Cerebellar cortex (tissue), 1 donor: ENCODE data around the gene ARHGAP1.
"Not testable (repeated sequence)": the region's sequence is repeated elsewhere in the genome, so short reads cannot be mapped to it uniquely, and the experiment has no call there.

Source experiments
- DNase-seq: peaks from one replicate; pipeline ENCODE4 v3.0.0-alpha.2; 2015; ENCODE audit warnings: low spot score

ARHGAP1 gene

DNA sequence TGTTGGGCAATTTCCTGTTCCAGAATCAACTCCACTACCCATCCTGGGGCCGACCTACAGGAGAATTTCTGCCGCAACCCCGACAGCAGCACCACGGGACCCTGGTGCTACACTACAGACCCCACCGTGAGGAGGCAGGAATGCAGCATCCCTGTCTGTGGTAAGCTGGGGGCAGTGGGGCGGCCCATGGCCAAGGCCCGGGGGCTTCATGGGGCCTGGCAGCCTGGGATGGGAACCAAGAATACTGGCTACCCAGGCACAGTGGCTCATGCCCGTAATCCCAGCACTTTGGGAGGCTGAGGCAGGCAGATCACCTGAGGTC, 22.9 kb upstream of the ARHGAP1 start:
- DNase-seq, result no peak

DNA sequence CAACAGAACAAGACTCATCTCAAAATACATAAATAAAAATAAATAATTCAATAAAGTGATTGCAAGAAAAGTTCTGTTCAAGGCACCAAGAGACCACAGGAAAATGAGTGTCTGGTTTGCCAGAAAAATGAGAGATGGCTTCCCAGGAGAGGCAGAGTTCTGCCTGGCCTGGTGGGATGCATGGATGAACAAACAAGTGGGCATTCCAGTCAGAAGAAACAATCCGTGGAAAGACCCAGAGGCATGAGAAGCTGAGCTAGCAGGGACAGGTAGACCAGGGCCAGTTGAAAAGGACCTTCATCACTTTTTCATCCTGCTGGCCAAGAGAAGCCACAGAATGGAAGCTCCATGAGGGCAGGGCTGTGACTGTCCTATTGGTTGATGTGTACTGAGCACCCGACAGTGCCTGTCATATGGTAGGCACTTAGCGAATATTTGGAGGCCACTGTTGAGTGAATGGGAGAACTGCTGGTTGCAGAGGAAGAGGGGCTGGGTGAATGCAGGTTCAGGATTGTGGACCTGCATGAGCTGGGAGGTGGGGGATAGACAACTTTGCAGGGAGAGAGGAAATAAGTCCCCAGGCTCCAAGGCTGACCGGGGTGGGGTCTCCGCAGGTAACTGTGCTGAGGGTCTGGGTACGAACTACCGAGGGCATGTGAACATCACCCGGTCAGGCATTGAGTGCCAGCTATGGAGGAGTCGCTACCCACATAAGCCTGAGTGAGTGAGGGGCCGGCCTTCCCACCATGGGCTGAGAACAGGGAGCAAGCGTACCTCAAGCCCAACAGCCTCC, 22.3 kb upstream of the ARHGAP1 start:
- no peak for DNase-seq

DNA sequence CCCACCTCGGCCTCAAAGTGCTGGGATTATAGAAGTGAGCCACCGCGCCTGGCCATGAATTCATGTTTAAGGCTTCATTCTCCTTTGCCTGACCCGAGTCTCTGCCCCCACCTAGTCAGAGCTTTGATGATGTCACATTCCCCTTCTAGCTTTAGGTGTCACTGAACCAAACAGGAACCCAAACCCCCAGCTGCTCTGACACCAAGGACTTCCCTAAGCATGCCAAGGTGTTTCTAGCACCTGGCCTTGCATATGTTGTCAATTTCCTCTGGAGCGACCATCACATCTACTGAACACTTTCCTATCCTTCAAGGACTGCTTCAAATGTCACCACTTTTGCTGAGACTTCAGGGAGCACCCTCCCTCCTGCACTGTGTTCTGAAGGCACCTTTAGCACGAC, 20.9 kb upstream of the ARHGAP1 start:
- DNase-seq, result no peak

DNA sequence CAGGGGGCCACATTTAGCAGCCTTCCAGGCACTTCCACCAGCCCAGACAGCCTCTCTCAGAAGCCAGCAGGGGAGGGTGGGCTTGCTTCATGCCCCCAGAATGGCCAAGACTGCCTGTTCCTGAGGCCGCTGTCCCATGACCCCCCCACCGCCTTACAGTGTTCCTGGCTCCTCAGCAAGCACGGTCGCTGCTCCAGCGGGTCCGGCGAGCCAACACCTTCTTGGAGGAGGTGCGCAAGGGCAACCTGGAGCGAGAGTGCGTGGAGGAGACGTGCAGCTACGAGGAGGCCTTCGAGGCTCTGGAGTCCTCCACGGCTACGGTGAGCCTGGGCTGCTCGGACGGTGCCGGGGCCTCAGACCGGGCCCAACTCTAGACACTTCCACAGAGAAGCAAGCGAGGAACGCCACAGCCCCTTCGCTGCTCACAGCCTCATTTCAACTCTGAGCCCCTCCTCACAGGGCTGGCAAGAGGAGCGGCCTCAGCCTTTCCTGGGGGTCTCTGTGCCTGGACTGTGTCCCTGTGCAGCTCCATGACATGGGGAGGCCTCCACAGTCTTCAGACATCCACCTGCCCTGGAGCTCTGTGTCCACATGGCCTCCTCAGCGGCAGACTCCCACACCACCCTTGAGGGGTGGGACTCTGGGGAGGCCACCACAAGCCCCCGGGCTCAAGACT, 19.3 kb upstream of the ARHGAP1 start:
- DNase-seq, result no peak

DNA sequence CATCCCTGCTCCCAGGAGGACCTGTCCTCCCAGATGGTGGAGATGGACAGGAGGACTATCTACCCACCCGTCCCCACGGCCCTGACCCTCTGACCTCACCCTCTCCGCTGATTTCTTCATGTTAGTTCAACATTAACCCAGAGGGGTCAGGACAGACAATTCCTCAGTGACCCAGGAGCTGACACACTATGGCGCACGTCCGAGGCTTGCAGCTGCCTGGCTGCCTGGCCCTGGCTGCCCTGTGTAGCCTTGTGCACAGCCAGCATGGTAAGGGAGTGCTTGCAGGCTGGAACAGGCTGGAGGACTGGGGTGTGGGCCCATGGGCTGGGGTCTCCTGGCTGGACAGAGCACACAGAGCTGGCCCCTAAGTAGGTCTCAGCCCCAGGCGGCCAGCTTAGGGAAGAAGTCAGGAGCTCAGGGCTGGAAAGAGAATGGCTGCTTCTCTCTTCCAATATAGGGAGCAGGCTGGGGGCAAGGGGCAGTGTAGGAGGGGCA, 18.7 kb upstream of the ARHGAP1 start, which contains the start of gene F2:
Gene F2, plus strand, starts transcription at position 166 of the 495 bp plus-strand sequence. Its CDS starts 23 bp downstream, at position 189.
- DNase-seq, result no peak

DNA sequence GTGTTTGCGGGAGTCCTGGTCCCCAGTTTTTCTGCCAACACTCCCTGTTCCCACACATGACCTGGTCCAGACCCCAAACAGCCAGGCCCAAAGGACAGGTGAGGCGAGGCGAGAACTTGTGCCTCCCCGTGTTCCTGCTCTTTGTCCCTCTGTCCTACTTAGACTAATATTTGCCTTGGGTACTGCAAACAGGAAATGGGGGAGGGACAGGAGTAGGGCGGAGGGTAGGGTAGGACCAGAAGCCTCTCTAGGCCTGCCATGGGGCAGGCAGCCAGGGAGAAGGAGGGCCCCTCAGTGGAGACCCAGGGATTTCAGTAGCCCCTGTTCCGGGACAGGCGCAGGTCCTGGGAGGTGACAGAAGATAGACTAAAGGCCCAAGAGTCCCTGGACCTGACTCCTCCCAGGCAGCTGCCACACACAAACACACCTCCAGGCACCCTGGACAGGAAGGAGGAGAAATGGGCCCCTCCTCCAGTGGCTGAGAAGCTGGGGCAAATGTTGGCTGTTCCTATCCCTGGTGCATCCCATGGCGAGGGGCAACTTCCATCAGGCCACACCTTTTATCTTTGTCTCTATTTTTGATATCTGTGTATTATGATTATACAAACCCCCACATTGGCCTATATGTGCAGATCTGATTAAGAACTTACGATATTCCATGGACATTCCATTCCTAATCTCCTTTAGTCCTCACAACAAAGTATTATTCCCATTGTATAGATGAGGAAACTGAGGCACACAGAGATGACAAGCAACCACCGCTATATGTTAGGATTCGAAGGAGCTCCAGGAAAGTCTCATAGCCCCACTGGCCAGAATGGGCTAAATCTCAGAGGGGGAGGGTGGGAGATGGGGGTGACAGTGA, 18.0 kb upstream of the ARHGAP1 start:
- no peak for DNase-seq

DNA sequence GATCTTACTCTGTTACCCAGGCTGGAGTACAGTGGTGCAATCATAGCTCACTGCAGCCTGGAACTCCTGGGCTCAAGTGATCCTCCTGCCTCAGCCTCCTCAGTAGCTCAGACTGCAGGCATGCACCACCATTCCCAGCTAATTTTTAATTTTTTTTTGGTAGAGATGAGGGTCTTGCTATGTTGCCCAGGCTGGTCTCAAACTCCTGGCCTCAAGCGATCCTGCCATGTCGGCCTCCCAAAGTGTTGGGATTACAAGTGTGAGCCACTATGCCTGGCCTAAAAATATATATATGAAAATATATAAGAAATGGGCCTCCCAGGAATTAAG, 17.4 kb upstream of the ARHGAP1 start:
- DNase-seq, result not testable (repeated sequence)

DNA sequence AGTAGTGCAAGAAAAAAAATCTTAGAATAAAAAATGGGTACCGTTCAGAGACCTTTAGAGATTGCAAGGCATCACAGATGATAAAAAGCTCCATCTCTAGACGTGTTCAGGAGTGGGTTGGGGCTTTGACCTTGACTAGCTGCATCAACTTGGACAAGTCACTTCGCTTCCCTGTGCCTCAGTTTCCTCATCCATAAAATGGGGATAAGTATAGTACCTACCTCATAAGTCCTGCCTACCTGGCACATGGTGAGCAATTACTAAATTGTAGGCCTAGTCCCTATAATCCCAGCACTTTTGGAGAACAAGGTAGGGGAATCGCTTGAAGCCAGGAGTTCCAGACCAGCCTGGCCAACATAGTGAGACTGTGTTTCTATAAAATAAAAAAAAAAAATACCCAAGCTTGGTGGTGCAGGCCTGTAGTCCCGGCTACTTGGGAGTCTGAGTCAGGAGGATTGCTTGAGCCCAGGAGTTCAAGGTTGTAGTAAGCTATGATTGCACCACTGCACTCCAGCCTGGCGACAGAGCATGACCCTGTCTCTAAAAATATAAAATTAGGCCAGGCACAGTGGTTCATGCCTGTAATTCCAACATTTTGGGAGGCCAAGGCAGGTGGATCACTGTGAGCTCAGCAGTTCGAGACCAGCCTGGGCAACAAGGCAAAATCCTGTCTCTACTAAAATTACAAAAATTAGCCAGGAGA, 12.6 kb upstream of the ARHGAP1 start:
- DNase-seq, result no peak

DNA sequence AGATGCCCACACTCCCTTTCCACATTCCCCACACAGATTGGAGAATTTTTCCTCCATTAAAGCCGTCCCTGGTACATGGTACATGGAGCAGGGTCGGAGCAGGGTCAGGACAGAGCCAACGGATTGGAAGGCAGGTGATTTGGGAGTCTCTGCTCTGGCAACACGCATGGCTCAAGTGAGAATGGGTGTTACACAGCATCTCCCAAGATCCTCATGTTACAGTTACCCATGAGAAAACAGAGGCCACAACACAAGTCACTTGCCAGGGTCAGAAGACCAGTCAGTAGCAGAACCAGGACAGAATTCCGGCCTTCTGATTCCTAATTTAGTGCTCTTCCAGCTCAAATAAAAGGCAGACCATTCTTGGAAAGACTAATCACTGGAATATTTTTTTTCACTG, 10.9 kb upstream of the ARHGAP1 start:
- no peak for DNase-seq

DNA sequence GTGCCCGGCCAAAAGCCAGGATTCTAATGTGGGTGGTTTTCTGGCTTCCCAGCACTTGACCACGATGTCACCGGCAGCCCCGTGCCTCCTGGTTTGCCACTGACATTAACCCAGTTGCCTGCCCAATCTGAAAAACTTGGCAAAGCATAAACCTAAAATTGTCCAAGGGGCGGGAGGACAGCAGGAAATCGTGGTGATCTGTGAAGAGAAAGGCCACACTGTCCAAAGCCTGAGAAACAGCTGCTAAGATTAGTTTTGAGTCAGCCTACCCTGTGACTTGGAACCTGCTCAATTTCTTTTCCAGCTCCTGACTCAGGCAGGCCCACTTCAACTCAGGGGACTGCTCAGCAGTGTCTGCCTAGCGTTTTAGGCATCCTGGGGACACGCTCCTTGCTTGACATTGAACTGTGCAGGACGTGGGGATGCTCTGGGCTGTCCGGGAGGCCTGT, 10.4 kb upstream of the ARHGAP1 start:
- peak; percentile 16 for DNase-seq

DNA sequence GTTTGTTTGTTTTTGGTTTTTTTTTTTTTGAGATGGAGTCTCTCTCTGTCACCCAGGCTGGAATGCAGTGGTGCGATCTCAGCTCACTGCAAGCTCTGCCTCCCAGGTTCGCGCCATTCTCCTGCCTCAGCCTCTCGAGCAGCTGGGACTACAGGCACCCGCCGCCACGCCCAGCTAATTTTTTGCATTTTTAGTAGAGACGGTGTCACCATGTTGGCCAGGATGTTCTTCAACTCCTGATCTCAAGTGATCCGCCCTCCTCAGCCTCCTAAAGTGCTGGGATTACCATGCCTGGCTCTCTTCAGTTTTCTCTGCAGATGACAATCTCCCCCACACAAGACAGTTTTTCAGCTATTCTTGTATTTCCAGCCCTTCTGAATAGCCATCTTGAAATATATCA, 8.9 kb upstream of the ARHGAP1 start:
- DNase-seq, result not testable (repeated sequence)

DNA sequence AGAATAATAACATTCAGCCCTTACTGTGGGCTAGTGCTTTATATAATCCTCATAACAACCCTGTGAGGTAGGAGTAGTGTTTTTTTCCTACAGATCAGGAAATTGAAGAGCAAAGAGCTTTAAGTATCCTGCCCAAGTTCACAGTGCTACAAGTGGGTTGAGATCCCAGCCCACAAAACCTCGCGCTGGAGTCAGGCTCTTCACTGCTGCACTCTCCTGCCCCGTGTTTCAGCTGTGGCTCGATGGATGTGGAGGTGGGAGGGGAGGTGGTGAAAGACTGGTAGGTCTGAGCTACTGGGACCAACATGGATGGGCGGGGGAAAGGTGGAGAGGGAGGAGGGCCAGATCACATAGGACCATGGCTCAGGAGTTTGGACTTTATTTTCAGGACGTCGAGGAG, 6.5 kb upstream of the ARHGAP1 start:
- no peak for DNase-seq

DNA sequence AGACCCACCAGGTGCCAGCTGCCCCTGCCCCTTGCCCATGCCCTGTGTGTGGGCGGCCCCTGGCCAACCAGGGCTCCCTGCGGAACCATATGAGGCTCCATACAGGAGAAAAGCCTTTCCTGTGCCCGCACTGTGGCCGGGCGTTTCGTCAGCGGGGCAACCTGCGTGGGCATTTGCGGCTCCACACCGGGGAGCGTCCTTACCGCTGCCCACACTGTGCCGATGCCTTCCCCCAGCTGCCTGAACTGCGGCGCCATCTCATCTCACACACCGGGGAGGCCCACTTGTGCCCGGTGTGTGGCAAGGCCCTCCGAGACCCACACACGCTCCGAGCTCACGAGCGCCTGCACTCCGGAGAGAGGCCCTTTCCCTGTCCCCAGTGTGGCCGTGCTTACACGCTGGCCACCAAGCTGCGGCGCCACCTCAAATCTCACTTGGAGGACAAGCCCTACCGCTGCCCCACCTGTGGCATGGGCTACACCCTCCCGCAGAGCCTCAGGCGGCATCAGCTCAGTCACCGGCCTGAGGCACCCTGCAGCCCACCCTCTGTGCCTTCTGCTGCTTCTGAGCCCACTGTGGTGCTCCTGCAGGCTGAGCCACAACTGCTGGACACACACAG, 4.8 kb upstream of the ARHGAP1 start:
- no peak for DNase-seq

DNA sequence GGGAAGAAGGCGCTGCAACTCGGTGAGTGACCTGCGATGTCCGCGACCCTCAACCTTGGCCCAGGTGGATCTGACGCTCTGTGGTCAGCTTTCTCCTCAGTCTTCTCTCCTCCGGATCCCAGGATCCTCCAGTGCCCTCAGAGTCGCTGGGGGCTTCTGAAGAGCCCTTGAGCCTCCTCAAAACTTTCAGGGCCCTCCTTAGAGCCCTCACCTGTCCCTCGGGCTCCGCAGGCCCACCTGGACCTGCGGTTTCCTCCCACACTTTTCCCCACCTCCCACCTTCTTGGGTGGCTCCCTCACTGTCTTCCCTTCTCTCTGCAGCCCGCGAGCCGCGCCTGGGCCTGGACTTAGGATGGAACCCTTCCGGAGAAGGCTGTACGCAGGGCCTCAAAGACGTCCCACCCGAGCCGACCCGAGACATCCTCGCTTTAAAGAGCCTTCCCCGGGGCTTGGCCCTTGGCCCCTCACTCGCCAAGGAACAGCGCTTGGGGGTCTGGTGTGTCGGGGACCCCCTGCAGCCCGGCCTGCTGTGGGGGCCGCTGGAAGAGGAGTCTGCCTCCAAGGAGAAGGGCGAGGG, 747 bp upstream of the ARHGAP1 start:
- no peak for DNase-seq

DNA sequence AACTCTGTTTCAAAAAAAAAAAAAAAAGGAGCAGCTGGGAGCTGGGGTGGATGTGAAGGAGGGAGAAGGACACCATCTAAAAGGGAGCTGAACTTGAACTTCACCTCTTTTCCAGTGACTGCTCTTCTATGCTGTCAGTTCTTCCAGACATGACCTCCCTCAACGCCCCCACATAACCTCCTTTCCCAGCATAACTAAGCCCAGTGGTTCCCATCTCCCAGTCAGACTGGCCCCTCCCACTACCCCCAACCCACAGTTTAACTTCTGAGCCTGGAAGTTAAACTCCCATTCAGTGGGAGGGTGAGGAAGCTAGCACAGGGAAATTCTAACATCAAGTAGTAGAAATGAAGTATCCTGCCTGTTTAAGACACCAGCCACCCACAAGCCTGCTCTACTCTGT, 1.8 kb downstream of the ARHGAP1 start:
- no peak for DNase-seq

DNA sequence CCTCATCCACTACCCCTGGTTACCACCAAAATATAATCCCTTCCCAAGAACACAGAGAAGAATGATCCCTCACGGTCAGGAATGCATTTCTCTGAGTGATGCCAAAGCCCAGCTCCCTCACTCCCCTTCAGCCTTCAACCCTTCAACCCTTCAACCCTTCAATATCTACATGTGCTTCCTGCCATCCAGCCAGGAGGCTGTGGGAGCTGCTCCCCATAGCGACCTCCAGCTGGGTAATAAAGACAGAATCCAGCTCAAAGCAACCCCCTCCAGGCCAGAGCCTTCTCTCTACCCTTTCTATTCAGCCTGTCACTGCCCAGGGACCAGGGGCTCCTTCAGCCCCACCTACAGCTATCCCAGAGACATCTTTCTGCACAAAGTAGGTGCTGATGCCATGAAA, 2.7 kb downstream of the ARHGAP1 start:
- no peak for DNase-seq

DNA sequence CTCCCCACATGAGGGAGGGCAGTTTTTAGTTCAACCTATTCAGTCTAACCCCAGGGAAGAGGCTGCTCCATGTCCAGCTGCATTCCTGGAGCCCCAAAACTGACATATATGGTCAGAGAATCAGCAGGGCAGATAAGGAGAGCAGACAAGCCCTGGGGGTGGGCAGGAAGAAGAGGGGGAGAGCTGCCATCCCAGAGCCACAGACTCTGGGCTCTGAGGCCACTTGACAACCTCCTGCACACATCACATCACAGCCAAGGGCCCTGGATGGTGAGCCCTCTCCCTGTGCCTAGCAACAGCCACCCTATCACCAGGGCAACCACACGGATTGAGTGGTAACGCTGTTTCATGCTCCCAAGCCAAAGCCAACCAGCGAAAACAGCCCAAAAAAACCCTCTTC, 3.1 kb downstream of the ARHGAP1 start:
- DNase-seq, result no peak

DNA sequence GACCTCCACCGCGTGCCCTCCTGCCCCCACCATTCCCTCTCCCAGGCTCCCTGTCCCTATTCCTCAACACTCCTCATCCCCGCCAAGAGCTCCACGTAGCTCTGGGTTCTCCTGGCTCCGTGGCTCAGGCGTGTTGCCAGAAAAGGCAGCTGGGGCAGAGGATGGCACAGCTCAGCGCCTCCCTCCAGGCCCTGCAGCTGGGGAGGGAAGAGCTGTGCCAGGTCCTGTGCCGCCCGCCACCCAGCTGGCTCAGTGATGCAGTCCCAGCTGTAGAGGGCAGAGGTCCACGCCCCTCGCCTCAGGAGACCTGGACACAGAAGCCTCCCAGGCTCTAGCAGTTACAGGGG, 4.2 kb downstream of the ARHGAP1 start:
- no peak for DNase-seq

DNA sequence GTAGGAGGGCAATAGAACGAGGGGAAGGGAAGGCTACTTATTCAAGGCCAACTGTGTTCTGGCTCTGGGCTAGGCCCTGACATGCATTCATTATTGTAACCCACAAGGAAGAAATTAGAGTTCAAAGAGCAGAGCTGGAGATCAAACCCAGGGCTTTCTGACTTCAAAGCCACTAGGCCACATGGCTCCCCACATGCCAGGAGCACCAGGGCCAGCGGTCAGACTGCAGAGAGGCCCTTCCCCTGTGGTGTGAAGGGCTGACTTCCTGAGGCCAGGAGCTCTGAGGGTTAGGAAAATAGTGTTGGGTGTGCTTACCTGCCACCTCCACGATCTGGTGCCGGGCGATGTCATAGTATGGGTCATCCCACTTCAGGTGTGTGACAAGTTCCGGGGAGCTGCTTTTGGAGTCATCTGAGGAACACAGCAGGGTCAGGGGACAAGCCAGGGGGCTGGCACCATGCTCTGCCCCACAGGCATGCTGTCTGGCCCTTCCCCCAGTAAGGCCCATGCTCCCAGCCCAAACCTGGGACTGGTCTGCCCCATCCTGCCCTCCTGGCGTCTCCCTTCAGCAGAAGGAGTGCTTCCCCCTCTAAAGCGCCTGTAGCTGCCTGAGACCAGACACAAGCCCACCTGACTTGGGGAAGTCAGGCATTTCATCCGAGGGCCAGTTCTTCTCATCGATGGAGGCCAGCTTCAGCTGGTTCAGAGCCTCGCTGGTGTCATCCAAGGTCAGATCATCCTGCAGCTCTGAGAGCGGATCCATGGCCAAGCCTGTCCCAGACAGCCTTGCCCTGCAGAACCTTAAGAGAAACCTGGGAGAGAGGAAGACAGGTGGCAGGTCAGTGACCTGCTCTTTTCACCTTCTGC, 4.8 kb downstream of the ARHGAP1 start:
- DNase-seq, result no peak

DNA sequence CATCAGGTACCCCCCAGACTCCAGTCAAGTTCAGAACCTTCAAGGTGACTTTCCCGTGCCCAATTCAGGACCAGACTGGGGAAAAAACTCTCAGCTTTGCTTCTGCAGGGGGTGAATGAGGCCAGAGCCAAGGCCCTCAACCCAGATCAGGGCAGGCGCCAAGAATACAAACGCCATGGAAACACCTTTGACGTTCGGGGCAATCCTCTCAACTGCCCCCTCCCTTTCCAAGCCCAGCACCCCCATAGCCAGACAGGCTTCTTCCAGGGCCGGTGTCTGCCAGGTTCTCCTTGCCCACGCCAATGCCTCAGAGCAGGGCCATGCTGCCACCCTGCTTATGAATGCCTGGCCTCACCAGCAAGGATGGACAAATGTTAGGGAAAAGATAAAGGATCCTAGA, 5.8 kb downstream of the ARHGAP1 start:
- DNase-seq, result no peak
